VCaP (cell line): ENCODE data around the gene CLDN20.

Experiments used
- H3K27ac ChIP-seq: fragments of 450-650 bp; 2 replicates; pipeline ENCODE4 v1.5.1; 2017
- TF ChIP-seq, protein P1 (sequence below): fragments of 450-650 bp; conservative IDR thresholded peaks from 2 replicates; pipeline ENCODE4 v1.5.1; 2017; ENCODE audit warnings: mild to moderate bottlenecking, moderate library complexity

The CLDN20 gene

DNA sequence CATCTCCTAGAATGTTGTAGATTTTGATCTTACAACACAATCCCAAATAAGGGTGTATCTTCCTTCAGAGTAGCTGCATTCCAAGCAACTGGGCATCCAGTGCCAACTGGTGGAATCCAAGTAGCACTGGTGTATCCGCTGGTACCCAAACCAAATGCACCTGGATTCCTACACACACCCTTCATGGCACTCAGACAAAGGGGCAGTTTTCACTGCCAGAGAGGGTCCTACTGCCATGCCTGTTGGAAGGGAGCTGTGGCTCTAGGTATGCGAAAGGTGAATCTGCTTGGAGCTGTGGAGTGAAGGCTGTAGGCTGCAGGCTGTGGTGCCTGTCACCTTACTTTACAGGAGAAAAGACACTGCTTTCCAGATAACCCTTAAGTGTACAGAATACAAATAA, 17.0 kb upstream of the CLDN20 start:
- no peak overlapping the region for H3K27ac ChIP-seq
- TF ChIP-seq, protein P1, sequence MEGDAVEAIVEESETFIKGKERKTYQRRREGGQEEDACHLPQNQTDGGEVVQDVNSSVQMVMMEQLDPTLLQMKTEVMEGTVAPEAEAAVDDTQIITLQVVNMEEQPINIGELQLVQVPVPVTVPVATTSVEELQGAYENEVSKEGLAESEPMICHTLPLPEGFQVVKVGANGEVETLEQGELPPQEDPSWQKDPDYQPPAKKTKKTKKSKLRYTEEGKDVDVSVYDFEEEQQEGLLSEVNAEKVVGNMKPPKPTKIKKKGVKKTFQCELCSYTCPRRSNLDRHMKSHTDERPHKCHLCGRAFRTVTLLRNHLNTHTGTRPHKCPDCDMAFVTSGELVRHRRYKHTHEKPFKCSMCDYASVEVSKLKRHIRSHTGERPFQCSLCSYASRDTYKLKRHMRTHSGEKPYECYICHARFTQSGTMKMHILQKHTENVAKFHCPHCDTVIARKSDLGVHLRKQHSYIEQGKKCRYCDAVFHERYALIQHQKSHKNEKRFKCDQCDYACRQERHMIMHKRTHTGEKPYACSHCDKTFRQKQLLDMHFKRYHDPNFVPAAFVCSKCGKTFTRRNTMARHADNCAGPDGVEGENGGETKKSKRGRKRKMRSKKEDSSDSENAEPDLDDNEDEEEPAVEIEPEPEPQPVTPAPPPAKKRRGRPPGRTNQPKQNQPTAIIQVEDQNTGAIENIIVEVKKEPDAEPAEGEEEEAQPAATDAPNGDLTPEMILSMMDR = no peak

- TF ChIP-seq, protein P1 = no peak
- H3K27ac ChIP-seq = no peak overlapping the region
Observed at GRCh38 chr6:155247618-155248007, 16.2 kb upstream of the CLDN20 start.

DNA sequence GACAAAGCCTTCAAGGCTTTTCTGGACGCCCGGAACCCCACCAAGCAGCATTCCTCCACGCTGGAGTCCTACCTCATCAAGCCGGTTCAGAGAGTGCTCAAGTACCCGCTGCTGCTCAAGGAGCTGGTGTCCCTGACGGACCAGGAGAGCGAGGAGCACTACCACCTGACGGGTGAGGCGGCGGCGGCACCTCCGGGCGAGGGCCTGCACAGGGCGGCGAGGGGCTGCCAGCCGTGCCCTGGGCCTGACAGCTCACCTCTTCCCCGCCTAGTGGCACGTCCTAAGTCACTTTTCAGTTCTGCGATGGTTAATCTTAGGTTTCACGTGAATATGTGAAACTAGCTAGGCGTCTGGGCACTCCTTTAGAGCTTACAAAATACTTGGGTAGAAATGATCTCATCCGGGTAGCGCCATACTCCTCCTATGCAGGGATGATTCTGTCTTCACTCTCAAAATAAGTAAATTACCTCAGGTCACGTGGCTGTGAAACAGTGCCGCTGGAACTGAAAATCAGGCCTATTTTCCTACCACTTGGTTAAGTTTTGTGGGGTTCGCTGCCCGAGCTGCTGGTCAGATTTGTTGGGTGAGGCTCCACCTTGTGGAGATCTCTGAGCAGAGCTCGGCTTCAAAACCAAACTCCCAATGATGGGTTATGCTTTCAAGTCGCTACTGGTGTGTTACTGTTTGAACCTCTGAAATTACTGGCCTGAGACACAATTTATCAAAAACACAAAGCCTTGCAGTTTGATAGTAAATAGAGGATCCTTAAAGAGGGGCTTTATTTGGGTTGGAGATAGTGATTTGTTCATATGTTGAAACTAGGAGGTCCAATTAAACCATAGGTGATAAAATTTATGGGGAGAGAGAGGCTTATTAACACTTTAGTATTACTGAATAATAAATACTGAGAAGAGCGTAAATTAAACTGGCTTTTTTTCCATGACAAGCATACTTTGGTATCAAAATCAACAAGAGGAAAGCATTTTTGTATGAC, 15.5 kb upstream of the CLDN20 start:
- H3K27ac ChIP-seq = no peak overlapping the region; the same call in 1 of the 2 replicates
- TF ChIP-seq, protein P1 = peak; percentile 86

DNA sequence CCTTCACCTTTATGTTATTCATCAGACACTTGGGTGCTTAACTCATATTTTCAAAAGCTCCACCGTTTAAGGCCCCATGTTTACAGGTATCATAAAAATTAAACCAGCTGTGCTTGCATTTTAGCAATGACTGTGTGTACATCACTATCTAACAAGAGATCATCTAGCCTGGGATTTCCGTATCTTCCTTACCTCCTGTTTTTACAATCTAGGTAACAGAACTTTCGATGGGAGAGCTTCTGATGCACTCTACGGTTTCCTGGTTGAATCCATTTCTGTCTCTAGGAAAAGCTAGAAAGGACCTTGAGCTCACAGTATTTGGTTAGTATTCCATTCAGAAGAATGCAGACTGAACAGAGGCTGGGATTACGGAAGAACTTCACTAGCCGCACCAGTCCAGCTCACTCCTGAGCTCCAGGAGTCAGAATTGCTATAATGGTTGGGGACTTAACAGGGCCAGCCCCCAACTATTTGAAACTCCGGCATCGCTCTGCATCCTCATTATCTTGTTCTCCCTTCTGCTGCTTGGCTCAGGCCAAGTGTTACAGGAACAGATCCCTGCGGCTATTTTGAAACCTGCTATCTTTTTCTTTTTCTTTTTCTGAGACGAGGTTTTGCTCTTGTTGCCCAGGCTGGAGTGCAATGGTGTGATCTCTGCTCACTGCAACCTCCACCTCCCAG, 13.0 kb upstream of the CLDN20 start:
- no peak overlapping the region for H3K27ac ChIP-seq
- TF ChIP-seq, protein P1 = no peak

GRCh38 chr6:155252581-155252980, 11.2 kb upstream of the CLDN20 start:
- H3K27ac ChIP-seq = no peak overlapping the region
- TF ChIP-seq, protein P1 = no peak

GRCh38 chr6:155253337-155253736, 10.5 kb upstream of the CLDN20 start:
- H3K27ac ChIP-seq = no peak overlapping the region
- TF ChIP-seq, protein P1 = no peak

DNA sequence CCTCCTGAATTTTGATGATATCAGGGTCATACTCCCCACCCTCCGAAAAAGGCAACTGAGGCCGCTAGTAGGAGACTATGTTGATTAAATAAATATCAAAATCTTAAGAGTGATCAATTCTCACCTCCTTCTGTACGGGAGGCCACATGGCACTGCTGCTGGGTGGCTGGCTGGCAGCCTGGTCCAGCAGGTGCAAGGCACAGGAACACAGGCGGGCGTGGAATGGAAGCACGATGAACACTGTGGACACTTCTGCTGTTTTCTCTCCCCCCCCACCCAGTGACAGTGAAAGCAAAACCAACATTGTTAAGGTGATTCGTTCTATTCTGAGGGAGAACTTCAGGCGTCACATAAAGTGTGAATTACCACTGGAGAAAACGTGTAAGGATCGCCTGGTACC, 9.7 kb upstream of the CLDN20 start:
- no peak overlapping the region for H3K27ac ChIP-seq
- TF ChIP-seq, protein P1 = no peak
